Measurements from ENCODE around the gene PHF2.

- TF ChIP-seq CTCF (conservative IDR thresholded peaks at IDR 0.05; ENCODE audit: low read depth, low read length) = no peak
- TF ChIP-seq USF2 (IDR thresholded peaks at IDR 0.05; ENCODE audit: low read depth, low read length) = no peak
- TF ChIP-seq RAD21 (IDR thresholded peaks at IDR 0.05; ENCODE audit: low read length) = no peak
- TF ChIP-seq MAFK (IDR thresholded peaks at IDR 0.05; ENCODE audit: low read depth, low read length) = no peak
- TF ChIP-seq POLR2A (IDR thresholded peaks at IDR 0.05; ENCODE audit: low read depth, low read length) = no peak
- TF ChIP-seq SMC3 (IDR thresholded peaks at IDR 0.05; ENCODE audit: low read depth, low read length) = no peak
- TF ChIP-seq CEBPB (IDR thresholded peaks at IDR 0.05; ENCODE audit: low read depth, low read length) = no peak
- TF ChIP-seq MXI1 (IDR thresholded peaks at IDR 0.05; ENCODE audit: borderline replicate concordance, low read depth, low read length) = no peak
- TF ChIP-seq CHD1 (IDR thresholded peaks at IDR 0.05; ENCODE audit: low read depth, low read length) = no peak
- no peak for TF ChIP-seq RFX5 (IDR thresholded peaks at IDR 0.05; ENCODE audit: low read depth, low read length)
- TF ChIP-seq NFE2L2 (IDR thresholded peaks at IDR 0.05; ENCODE audit: low read depth, low read length) = no peak
- TF ChIP-seq MAZ (IDR thresholded peaks at IDR 0.05; ENCODE audit: borderline replicate concordance, low read depth, low read length) = no peak
- no peak for TF ChIP-seq BHLHE40 (IDR thresholded peaks at IDR 0.05; ENCODE audit: low read depth, low read length)
Observed at GRCh38 chr9:93582550-93582949, 6.2 kb downstream of the PHF2 start.
